HepG2 (cell line): Measurements from ENCODE around the gene ACAT2.

Experiments used
- KDM6A ChIP-seq: IDR thresholded peaks from 2 replicates; pipeline ENCODE4 v1.6.1; 2016; ENCODE audit warnings: low read depth
- MATR3 ChIP-seq: sonication (generic); formaldehyde crosslinking; IDR thresholded peaks from 2 replicates; pipeline ENCODE4 v1.4.0; 2020; ENCODE audit warnings: missing genetic modification reagents
- PHF8 ChIP-seq: sonication (generic); formaldehyde crosslinking; IDR thresholded peaks from 2 replicates; pipeline ENCODE4 v1.5.0; 2020; ENCODE audit warnings: missing genetic modification reagents
- RNF2 ChIP-seq: fragments of 450-650 bp; conservative IDR thresholded peaks from 2 replicates; pipeline ENCODE4 v1.6.1; 2016; ENCODE audit warnings: low read depth
- TF ChIP-seq, protein P1 (sequence below), 2 experiments: fragments of 450-650 bp in 1 of 2; sonication (generic) in 1 of 2; formaldehyde crosslinking; IDR thresholded peaks; 2 replicates each; pipeline versions ENCODE4 v1.5.0 to v1.8.0; 2020 to 2022; ENCODE audit warnings: mild to moderate bottlenecking in 1 of 2, missing genetic modification reagents in 1 of 2

DNA sequence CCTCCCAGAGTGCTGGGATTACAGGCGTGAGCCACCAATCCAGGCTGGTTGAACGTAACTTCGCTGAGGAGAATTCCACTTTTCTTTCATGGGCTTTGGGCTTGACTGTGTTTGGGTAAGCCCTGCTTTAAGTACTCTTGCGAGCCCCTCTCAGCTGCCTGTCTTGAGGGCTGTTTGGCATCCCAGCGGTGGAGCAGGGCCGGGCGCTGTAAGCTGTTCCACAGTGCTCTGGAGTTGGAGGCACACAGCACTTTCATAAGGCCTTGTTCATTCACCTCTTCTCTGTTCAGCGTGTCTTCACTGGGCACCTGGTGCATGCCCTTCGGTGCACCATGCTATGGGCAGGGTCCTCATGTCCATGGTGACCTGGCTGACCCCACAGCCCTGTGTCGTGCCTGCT lies 59.9 kb downstream of the ACAT2 start:
- TF ChIP-seq PHF8 (no peak), KDM6A (CRISPR knock-in tag) (no peak), MATR3 (CRISPR knock-in tag) (no peak), RNF2 (no peak)
- TF ChIP-seq, protein P1, sequence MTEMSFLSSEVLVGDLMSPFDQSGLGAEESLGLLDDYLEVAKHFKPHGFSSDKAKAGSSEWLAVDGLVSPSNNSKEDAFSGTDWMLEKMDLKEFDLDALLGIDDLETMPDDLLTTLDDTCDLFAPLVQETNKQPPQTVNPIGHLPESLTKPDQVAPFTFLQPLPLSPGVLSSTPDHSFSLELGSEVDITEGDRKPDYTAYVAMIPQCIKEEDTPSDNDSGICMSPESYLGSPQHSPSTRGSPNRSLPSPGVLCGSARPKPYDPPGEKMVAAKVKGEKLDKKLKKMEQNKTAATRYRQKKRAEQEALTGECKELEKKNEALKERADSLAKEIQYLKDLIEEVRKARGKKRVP (CRISPR knock-in tag; IDR thresholded peaks at IDR 0.05) = no peak
